Measurements from ENCODE around the gene VWCE.

GRCh38 chr11:61277186-61278000 is 17.7 kb downstream of the VWCE start:
- TF ChIP-seq CTCF (conservative IDR thresholded peaks at IDR 0.05; ENCODE audit: low read length) (no peak), EZH2phosphoT487 (IDR thresholded peaks at IDR 0.05; ENCODE audit: borderline replicate concordance) (no peak)
